GM12891 (cell line): Measurements from ENCODE around the gene MYO9B.

ENCODE experiments used
- PAX5 ChIP-seq: IDR thresholded peaks from 2 replicates; pipeline ENCODE4 v1.6.1; 2011; ENCODE audit warnings: low read length, moderate library complexity, mild to moderate bottlenecking; ENCODE audit not compliant: insufficient read depth, severe bottlenecking
- POLR2A ChIP-seq: IDR thresholded peaks from 2 replicates; pipeline ENCODE4 v1.6.1; 2011; ENCODE audit warnings: low read depth, low read length, control low read depth
- POLR2AphosphoS5 ChIP-seq: IDR thresholded peaks from 2 replicates; pipeline ENCODE4 v1.6.1; 2011; ENCODE audit warnings: low read depth, low read length, control low read depth
- POU2F2 ChIP-seq: IDR thresholded peaks from 2 replicates; pipeline ENCODE4 v1.6.1; 2011; ENCODE audit warnings: low read depth, mild to moderate bottlenecking, control low read depth, low read length, moderate library complexity
- SPI1 ChIP-seq: IDR thresholded peaks from 2 replicates; pipeline ENCODE4 v1.6.1; 2011; ENCODE audit warnings: low read depth, low read length, control low read depth
- TAF1 ChIP-seq: IDR thresholded peaks from 2 replicates; pipeline ENCODE4 v1.6.1; 2011; ENCODE audit warnings: low read depth, low read length, control low read depth

GRCh38 chr19:17031741-17032140 is 43.8 kb upstream of the MYO9B start:
- no peak for TF ChIP-seq POLR2A
- TF ChIP-seq POLR2AphosphoS5, result no peak
- no peak for TF ChIP-seq TAF1
- no peak for TF ChIP-seq POU2F2
- no peak for TF ChIP-seq SPI1
- TF ChIP-seq PAX5, result no peak
